BJ (cell line): ENCODE measurements around the gene GATM. TPM values are rescaled to one million over a fixed set of nuclear protein-coding genes. Genes with fewer than 3 reads are reported as not detected.

Experiments used
- CTCF ChIA-PET: fragments of 350-600 bp; formaldehyde crosslinking; extraction: SDS; loops from one replicate; lab custom pipeline; 2021; ENCODE audit warnings: antibody characterized with exemption, inconsistent platforms; lab: Yijun Ruan, JAX
- POLR2A ChIA-PET: fragments of 300-600 bp; sonication (Branson Sonifier 250); formaldehyde crosslinking; extraction: SDS; loops from one replicate; lab custom pipeline; 2021; ENCODE audit warnings: antibody characterized with exemption; lab: Charles Lee
- DNase-seq: peaks from one replicate; pipeline ENCODE4 v3.0.0-alpha.2; 2011; ENCODE audit warnings: low read depth
- H3K27me3 ChIP-seq: 2 replicates; pipeline ENCODE4 v1.6.0; 2011; ENCODE audit warnings: low read length; ENCODE audit not compliant: control insufficient read depth, insufficient read depth
- H3K36me3 ChIP-seq: 2 replicates; pipeline ENCODE4 v1.5.1; 2011; ENCODE audit warnings: low read length; ENCODE audit not compliant: control insufficient read depth, insufficient read depth
- H3K4me3 ChIP-seq: 2 replicates; pipeline ENCODE4 v1.5.1; 2011; ENCODE audit warnings: low read depth, mild to moderate bottlenecking, control low read depth, low read length
- CTCF ChIP-seq: IDR thresholded peaks from 2 replicates; pipeline ENCODE4 v1.5.1; 2011; ENCODE audit warnings: low read depth, mild to moderate bottlenecking, control low read depth, inconsistent platforms, low read length, moderate library complexity; ENCODE audit not compliant: insufficient read depth
- polyA plus RNA-seq: library from polyadenylated mRNA; depleted of rRNA; stranded (reverse); fragments of >200 nt; gene quantifications from 2 replicates; pipeline ENCODE4 v1.2.3, GENCODE V29; 2011

The GATM gene
- polyA plus RNA-seq, 1 experiment: 0.10 TPM

- H3K4me3 ChIP-seq: no peak overlapping the region
- no peak for DNase-seq
- no peak for TF ChIP-seq CTCF
- no peaks in the 10 kb centered on the region; the same call in 1 of the 2 replicates for H3K27me3 ChIP-seq
- no peaks in the 10 kb centered on the region for H3K36me3 ChIP-seq
- ChIA-PET POLR2A (no interaction called here), CTCF (interaction anchor here (0.7 kb wide), 1 partner anchor 220 kb away, joined by 3 read pairs; no protein-coding TSS in a partner anchor)
Measured at GRCh38 chr15:45338417-45338816, 39.9 kb downstream of the GATM start.

GRCh38 chr15:45337224-45337623 lies 41.1 kb downstream of the GATM start:
- no peaks in the 10 kb centered on the region; the same call in 1 of the 2 replicates for H3K27me3 ChIP-seq
- DNase-seq: no peak
- no peak for TF ChIP-seq CTCF
- H3K4me3 ChIP-seq: no peak overlapping the region
- ChIA-PET CTCF (no interaction called here), POLR2A (no interaction called here)
- H3K36me3 ChIP-seq: no peaks in the 10 kb centered on the region

GRCh38 chr15:45333550-45333949 lies 44.8 kb downstream of the GATM start:
- H3K36me3 ChIP-seq: no peaks in the 10 kb centered on the region
- no peak for TF ChIP-seq CTCF
- no peaks in the 10 kb centered on the region; the same call in 1 of the 2 replicates for H3K27me3 ChIP-seq
- POLR2A ChIA-PET: no interaction called here
- CTCF ChIA-PET: no interaction called here
- no peak overlapping the region for H3K4me3 ChIP-seq
- no peak for DNase-seq

- DNase-seq: no peak
- H3K27me3 ChIP-seq: no peaks in the 10 kb centered on the region; the same call in 1 of the 2 replicates
- ChIA-PET POLR2A (no interaction called here), CTCF (interaction anchor here (0.6 kb wide), 1 partner anchor 347 kb away, joined by 3 read pairs; no protein-coding TSS in a partner anchor)
- H3K4me3 ChIP-seq: no peak overlapping the region
- no peak for TF ChIP-seq CTCF
- H3K36me3 ChIP-seq: no peaks in the 10 kb centered on the region
Measured at GRCh38 chr15:45332694-45333093, 45.6 kb downstream of the GATM start.

- Histone ChIP-seq H3K36me3 (no peaks in the 10 kb centered on the region), H3K4me3 (no peak overlapping the region), H3K27me3 (no peaks in the 10 kb centered on the region; the same call in 1 of the 2 replicates)
- TF ChIP-seq CTCF: no peak
- ChIA-PET POLR2A (interaction anchor here (0.6 kb wide), 1 partner anchor 39 kb away, joined by 3 read pairs; no protein-coding TSS in a partner anchor), CTCF (interaction anchor here (0.6 to 1.4 kb wide), 2 partner anchors 24 to 346 kb away, joined by 3 to 5 read pairs; no protein-coding TSS in a partner anchor)
- DNase-seq: no peak
Measured at GRCh38 chr15:45331972-45332371, 46.4 kb downstream of the GATM start.
